Activated CD4-positive, alpha-beta T cell treated with anti-CD3 and anti-CD28 coated beads, Interleukin-2, amount 50 U/mL, for 48 hours (primary cell): ENCODE results near the gene ADAMTS8.
A peak's percentile ranks its signal among the peaks of the same experiment; 100 is the strongest.

ENCODE experiments used
- DNase-seq, 2 experiments: peaks; one replicate each; pipeline ENCODE4 v3.0.0-alpha.2; 2020

Gene ADAMTS8

GRCh38 chr11:130415731-130416529 lies 12.5 kb downstream of the ADAMTS8 start:
- no peak for DNase-seq

GRCh38 chr11:130414107-130415080 lies 14.0 kb downstream of the ADAMTS8 start:
- DNase-seq, result no peak

- DNase-seq, result peak in 1 of 2 experiments; percentile 14
These were observed 14.9 kb downstream of the ADAMTS8 start for GRCh38 chr11:130413405-130414106.

DNA sequence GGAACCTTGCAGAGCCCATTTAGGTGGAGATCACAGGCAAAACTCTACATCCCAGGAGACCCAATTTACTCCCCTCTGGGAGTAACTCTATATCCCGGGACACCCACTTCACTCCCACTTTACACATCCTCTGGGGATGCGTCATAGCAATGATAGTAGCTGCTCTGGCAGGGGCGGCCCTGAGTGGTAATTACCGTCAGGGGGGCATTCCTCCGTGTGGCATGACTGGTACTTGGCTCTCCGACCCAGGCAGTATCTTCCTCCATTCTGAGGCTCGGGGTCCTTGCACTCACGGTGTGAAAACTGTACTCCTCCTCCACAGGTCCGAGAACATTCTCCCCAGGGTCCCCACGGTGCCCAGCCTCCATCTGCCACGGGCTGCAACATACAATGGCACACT lies 17.2 kb downstream of the ADAMTS8 start:
- no peak for DNase-seq

DNA sequence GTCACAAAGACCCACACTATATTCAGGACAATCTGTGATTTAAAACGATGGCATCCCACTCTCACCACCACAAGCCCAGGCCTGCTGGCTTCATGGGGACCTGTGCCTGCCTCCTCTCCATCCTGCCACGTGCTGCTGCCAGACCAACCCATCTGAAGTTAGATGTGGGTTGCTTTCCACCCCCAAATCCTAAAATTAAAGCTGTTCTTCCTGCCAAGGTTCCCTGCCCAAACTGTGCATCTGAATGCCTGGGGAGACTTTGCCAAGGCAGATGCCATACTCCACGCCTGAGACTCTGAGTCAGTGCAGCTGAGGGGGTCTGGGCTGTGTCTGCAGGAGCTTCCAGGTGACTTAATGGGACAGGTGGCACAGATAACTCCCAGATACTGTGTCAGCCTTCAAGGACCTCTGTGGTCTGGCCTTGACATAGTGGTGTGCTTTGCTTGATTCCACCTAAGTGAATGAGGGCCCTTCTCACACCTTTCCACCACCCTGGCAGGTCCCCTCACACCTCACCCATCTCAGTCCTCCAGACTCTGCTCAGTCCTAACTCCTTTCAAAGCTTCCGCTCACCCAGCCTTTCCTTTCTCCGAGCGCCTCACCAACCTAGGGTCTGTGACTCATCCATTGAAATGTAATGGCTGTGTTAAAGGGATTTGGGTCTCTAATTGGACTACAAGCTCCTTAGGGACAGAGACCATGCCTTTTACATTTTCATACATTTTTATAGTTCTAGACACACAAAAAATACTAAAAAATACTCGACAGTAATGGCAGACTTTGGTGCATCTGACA lies 18.6 kb downstream of the ADAMTS8 start:
- no peak for DNase-seq

DNA sequence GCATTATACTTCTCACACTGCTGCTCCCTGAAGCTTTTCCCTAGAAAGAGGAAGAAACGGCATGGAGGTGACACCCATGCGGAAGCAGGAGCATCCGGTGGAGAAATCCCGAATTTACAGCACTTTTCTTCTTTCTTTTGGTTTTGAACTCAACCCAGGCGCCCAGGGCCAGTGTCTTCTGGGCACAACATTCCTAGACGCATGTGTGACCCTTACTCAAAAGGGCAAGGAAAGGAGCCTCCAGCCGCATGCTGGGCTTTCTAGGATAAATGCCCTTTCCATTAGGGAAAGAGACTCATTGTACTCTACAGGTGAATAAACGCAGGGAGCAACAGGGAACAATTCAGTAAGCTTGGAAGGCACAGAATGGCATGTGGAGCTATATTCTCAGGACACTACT lies 19.5 kb downstream of the ADAMTS8 start:
- no peak for DNase-seq

DNA sequence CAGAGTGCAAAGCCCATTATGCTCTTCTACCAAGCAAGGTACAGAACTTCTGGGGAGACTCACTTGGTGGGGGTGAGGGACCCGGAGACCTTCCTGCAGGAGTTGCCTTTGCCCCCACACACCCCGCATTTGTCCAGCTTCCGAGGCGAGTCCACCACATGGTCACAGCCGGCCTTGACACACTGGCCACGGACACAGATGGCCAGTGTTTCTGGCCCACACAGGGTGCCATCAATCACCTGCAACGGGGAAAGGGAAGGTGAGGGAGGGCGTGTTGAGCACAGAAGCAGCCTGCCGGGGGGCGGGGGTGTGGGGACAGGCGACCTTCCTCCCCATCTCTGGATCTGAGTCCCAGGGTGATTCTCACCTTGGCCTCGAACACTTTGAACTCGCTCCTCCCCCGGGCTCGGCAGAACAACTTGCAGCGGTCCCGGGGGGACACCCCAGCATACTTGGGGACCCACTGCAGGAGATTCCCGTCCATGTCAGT lies 20.0 kb downstream of the ADAMTS8 start:
- DNase-seq, result no peak

- DNase-seq, result no peak
These were observed 20.4 kb downstream of the ADAMTS8 start for GRCh38 chr11:130407978-130408377.

DNA sequence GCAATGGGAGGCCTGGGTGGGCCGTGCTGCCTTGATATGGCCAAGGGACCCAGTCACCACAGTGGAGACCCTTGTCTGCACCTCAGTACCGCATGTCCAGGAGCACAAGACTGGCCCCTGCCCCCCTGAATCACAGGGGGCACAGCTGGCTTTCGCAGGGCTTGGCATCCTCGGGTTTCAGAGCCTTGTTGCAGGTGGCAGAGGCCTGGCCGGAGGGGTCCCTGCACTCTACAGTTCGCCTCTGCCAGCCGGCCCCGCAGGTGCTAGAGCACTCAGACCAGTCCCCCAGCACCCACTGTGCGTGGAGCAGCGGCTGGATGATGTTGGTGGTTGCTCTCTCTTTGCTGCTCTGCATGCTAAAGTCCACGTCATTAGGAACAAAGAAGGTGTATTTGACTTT lies 23.0 kb downstream of the ADAMTS8 start:
- DNase-seq, result no peak

DNA sequence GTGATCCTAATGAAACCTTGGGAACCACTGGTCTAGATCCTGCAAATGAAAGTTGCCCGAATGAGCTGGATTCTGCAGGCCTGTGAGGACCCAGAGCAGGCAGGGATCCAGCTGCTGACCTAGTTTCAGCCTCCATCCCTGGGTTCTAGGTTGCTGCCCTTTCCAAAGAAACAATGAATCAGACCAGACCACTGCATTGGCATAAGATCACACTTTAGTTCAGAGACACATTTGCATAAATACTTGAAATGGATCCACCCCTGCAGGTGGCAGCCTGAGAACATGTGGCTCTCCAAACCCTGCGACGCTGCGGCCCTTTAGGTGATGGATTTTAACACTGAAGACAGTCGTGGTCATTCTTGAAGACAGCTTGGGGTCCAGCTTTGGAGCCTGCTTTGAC lies 23.7 kb downstream of the ADAMTS8 start:
- DNase-seq, result no peak

DNA sequence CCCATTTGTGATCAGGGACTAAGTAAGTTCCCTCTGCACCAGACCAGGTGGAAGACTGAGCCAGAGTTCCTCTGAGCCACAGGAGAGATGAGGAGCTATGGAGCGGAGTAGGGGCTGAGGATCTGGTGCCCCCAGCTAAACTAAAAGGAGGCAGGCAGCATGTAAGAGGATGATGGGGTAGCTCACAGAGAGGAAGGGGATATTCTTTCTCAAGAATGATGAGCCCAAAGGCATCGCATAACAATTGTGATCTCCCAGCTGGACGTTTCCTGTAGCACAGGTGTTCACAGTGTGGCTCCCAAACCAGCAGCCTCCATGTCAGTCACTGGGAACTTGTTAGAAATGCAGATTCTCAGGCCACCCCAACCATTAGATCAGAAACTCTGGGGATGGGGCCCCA lies 24.4 kb downstream of the ADAMTS8 start:
- no peak for DNase-seq

- no peak for DNase-seq
These were observed 25.1 kb downstream of the ADAMTS8 start for GRCh38 chr11:130403271-130403804.

DNA sequence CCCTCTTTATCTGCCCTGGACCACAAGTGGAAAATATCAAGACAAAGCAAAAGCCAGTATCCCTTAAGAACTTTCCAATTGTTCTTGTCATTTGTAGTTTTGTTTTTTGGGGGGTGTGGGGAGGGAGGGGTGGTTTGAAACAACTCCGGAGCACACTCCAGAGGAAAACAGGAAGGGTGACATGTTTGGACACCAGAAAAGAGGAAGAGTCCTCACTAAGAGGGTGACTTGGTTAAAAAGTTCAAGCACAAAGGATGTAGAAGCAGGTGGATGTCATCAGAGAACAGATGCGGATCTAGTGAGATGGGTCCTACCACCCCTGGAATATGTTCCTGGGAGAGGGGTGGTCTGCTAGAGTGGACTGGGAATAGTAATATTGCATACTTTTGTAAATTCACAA lies 25.8 kb downstream of the ADAMTS8 start:
- no peak for DNase-seq

DNA sequence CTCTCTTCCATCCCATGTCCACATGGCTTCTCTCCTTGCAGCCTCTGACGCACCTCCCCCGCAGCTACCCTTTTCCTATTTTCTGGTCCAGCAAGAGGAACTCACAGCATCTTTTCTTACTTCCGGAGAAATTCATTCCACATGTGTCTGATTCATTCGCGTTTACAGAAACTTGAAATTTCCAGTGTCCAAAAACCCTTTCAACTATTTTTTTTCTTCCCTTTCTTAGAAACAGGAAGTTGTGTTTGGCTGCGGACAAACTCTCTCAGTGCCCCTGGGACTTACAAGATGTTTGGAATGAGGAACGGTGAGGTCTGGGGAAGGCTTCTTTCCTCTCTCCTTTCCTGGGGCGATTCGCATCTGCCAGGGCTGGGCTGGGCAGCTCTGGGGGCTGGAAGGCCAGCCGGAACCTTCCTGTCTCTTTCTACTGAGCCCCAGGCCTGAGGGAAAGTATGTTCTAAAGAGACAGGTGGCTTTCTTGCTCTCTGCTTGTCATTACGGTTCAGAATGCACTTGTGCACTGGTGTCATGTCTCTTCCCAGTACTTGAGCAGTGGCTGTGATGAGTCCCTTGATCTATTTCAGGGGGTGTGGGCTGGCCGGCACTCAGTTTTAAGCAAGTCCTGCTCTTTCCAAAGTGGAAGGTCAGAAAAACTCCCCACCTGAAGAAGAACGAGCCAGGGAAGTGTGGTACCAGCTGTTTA lies 27.5 kb downstream of the ADAMTS8 start:
- no peak for DNase-seq

GRCh38 chr11:130399196-130399595 lies 29.2 kb downstream of the ADAMTS8 start:
- no peak for DNase-seq

GRCh38 chr11:130397780-130398179 lies 30.6 kb downstream of the ADAMTS8 start:
- DNase-seq, result no peak

- no peak for DNase-seq
These were observed 31.4 kb downstream of the ADAMTS8 start for GRCh38 chr11:130396965-130397364.

GRCh38 chr11:130394615-130395014 lies 33.8 kb downstream of the ADAMTS8 start:
- DNase-seq, result no peak

DNA sequence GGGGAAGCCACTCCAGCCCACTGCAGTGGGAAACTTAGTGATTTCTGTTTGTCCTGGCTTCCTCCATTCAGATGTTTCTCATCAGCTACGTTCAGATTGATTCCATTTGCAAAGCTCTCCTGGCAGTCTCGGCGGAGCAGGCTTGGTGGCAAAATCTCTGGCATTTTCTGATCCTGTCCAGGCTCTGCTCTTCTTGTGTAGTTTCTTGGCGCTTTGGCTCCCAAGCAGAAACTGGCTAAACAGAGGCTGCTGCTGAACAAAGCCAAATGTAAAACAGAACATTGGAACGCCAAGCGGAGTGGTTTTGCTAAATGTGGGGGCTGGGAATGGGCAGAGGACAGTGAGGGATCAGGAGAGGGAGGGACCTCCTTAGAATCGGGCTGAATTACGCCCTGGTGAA lies 36.7 kb downstream of the ADAMTS8 start:
- DNase-seq, result no peak

GRCh38 chr11:130390071-130390758 lies 38.2 kb downstream of the ADAMTS8 start:
- DNase-seq, result no peak
